Activated T-cell treated with anti-CD3 and anti-CD28 coated beads, Interleukin-2, amount 50 U/mL, for 4 hours (primary cell): ENCODE data around the gene BCORL1. TPM values are rescaled to one million over a fixed set of nuclear protein-coding genes. Genes with fewer than 3 reads are reported as not detected.
A peak's percentile ranks its signal among the peaks of the same experiment; 100 is the strongest.

ENCODE experiments used
- ATAC-seq, 2 donors: fragments of 200-7000 bp; cut with Tn5 transposase; one replicate each; pipeline ENCODE4 v1.10.0; 2021
- DNase-seq: peaks from one replicate; pipeline ENCODE4 v3.0.0-alpha.2; 2020
- H3K27me3 Mint-ChIP-seq: one replicate; pipeline ENCODE4 v1.8.0; 2021; ENCODE audit warnings: low read depth, mixed read lengths
- H3K36me3 Mint-ChIP-seq: one replicate; pipeline ENCODE4 v1.8.0; 2022; ENCODE audit warnings: mixed read lengths; ENCODE audit not compliant: insufficient read depth
- H3K4me1 Mint-ChIP-seq: one replicate; pipeline ENCODE4 v1.8.0; 2021; ENCODE audit warnings: low read depth, mixed read lengths
- H3K4me3 Mint-ChIP-seq: one replicate; pipeline ENCODE4 v1.8.0; 2021; ENCODE audit warnings: mild to moderate bottlenecking, moderate library complexity, mixed read lengths
- H3K9me3 Mint-ChIP-seq: one replicate; pipeline ENCODE4 v1.8.0; 2021; ENCODE audit warnings: mixed read lengths
- total RNA-seq, 3 donors: library from RNA; stranded (reverse); gene quantifications; one replicate each; pipeline ENCODE4 v1.2.1, GENCODE V29; 2021

BCORL1 gene
- total RNA-seq, 3 donors from 2014 or later, result 7.9 to 9.0 (median 8.8) TPM

GRCh38 chrX:129980540-129981199 lies 1.8 kb upstream of the BCORL1 start:
- H3K27me3 Mint-ChIP-seq, result no peaks in the 10 kb centered on the region
- ATAC-seq (no peak), DNase-seq (no peak)
- no peaks in the 10 kb centered on the region for H3K9me3 Mint-ChIP-seq
- H3K4me1 Mint-ChIP-seq, result peaks cover 12% of the 10 kb centered on the region
- H3K4me3 Mint-ChIP-seq, result peak overlapping the region; percentile 79
- H3K36me3 Mint-ChIP-seq, result no peaks in the 10 kb centered on the region

GRCh38 chrX:129981200-129981553 lies 1.3 kb upstream of the BCORL1 start:
- Mint-ChIP-seq H3K4me3 (peak overlapping the region; percentile 79), H3K4me1 (peaks cover 12% of the 10 kb centered on the region), H3K36me3 (no peaks in the 10 kb centered on the region), H3K9me3 (no peaks in the 10 kb centered on the region), H3K27me3 (no peaks in the 10 kb centered on the region)
- no peak for DNase-seq
- no peak for ATAC-seq

- no peak for ATAC-seq
- peak overlapping the region; percentile 79 for H3K4me3 Mint-ChIP-seq
Observed at GRCh38 chrX:129981752-129982299, 609 bp upstream of the BCORL1 start.

GRCh38 chrX:129983575-129984110 lies 1.2 kb downstream of the BCORL1 start:
- Mint-ChIP-seq H3K9me3 (no peaks in the 10 kb centered on the region), H3K4me1 (peaks cover 19% of the 10 kb centered on the region), H3K36me3 (no peaks in the 10 kb centered on the region), H3K27me3 (no peaks in the 10 kb centered on the region), H3K4me3 (no peak overlapping the region)
- DNase-seq (no peak), ATAC-seq (no peak)

More at GRCh38 chrX:129981752-129982299, 609 bp upstream of the BCORL1 start:
- Mint-ChIP-seq H3K27me3 (no peaks in the 10 kb centered on the region), H3K36me3 (no peaks in the 10 kb centered on the region), H3K4me1 (peaks cover 14% of the 10 kb centered on the region), H3K9me3 (no peaks in the 10 kb centered on the region)
- no peak for DNase-seq

- Mint-ChIP-seq H3K9me3 (no peaks in the 10 kb centered on the region), H3K36me3 (no peaks in the 10 kb centered on the region), H3K4me3 (peak overlapping the region; percentile 81), H3K4me1 (peaks cover 19% of the 10 kb centered on the region), H3K27me3 (no peaks in the 10 kb centered on the region)
- peak; percentile 5 to 11 for ATAC-seq
- DNase-seq, result peak; percentile 15
Observed at GRCh38 chrX:129984111-129984958, 1.9 kb downstream of the BCORL1 start.

GRCh38 chrX:129987871-129988270 lies 5.4 kb downstream of the BCORL1 start:
- no peaks in the 10 kb centered on the region for H3K27me3 Mint-ChIP-seq
- H3K4me3 Mint-ChIP-seq, result no peak overlapping the region

GRCh38 chrX:129992181-129992580 lies 9.7 kb downstream of the BCORL1 start:
- Mint-ChIP-seq H3K4me1 (peaks cover 5% of the 10 kb centered on the region), H3K27me3 (no peaks in the 10 kb centered on the region), H3K4me3 (no peak overlapping the region), H3K9me3 (no peaks in the 10 kb centered on the region), H3K36me3 (no peaks in the 10 kb centered on the region)
- ATAC-seq, result no peak
- no peak for DNase-seq

More at GRCh38 chrX:129987871-129988270, 5.4 kb downstream of the BCORL1 start:
- peaks cover 19% of the 10 kb centered on the region for H3K4me1 Mint-ChIP-seq
- ATAC-seq (no peak), DNase-seq (no peak)
- H3K9me3 Mint-ChIP-seq, result no peaks in the 10 kb centered on the region
- no peaks in the 10 kb centered on the region for H3K36me3 Mint-ChIP-seq

GRCh38 chrX:129996120-129996519 lies 13.7 kb downstream of the BCORL1 start:
- peaks cover 1% of the 10 kb centered on the region for H3K4me1 Mint-ChIP-seq
- H3K27me3 Mint-ChIP-seq, result no peaks in the 10 kb centered on the region
- DNase-seq (no peak), ATAC-seq (no peak)
- no peaks in the 10 kb centered on the region for H3K9me3 Mint-ChIP-seq
- H3K36me3 Mint-ChIP-seq, result no peaks in the 10 kb centered on the region
- no peak overlapping the region for H3K4me3 Mint-ChIP-seq

GRCh38 chrX:129997086-129997485 lies 14.7 kb downstream of the BCORL1 start:
- Mint-ChIP-seq H3K9me3 (no peaks in the 10 kb centered on the region), H3K4me3 (no peak overlapping the region), H3K36me3 (no peaks in the 10 kb centered on the region), H3K4me1 (peaks cover 6% of the 10 kb centered on the region), H3K27me3 (no peaks in the 10 kb centered on the region)
- DNase-seq (no peak), ATAC-seq (no peak)

GRCh38 chrX:129998021-129998420 lies 15.6 kb downstream of the BCORL1 start:
- ATAC-seq (no peak), DNase-seq (no peak)
- Mint-ChIP-seq H3K9me3 (no peaks in the 10 kb centered on the region), H3K4me3 (no peak overlapping the region), H3K27me3 (no peaks in the 10 kb centered on the region), H3K4me1 (peaks cover 6% of the 10 kb centered on the region), H3K36me3 (no peaks in the 10 kb centered on the region)

- Mint-ChIP-seq H3K36me3 (peaks cover 7% of the 10 kb centered on the region), H3K4me1 (peaks cover 5% of the 10 kb centered on the region), H3K9me3 (no peaks in the 10 kb centered on the region), H3K27me3 (no peaks in the 10 kb centered on the region), H3K4me3 (no peak overlapping the region)
- ATAC-seq (no peak), DNase-seq (no peak)
Observed at GRCh38 chrX:130001893-130002292, 19.5 kb downstream of the BCORL1 start.

- DNase-seq (no peak), ATAC-seq (no peak)
- H3K9me3 Mint-ChIP-seq, result no peaks in the 10 kb centered on the region
- no peak overlapping the region for H3K4me3 Mint-ChIP-seq
- peaks cover 4% of the 10 kb centered on the region for H3K4me1 Mint-ChIP-seq
- no peaks in the 10 kb centered on the region for H3K27me3 Mint-ChIP-seq
- peaks cover 8% of the 10 kb centered on the region for H3K36me3 Mint-ChIP-seq
Observed at GRCh38 chrX:130002541-130002940, 20.1 kb downstream of the BCORL1 start.

- Mint-ChIP-seq H3K9me3 (no peaks in the 10 kb centered on the region), H3K4me3 (no peak overlapping the region), H3K36me3 (peaks cover 8% of the 10 kb centered on the region), H3K27me3 (no peaks in the 10 kb centered on the region), H3K4me1 (peaks cover 4% of the 10 kb centered on the region)
- no peak for DNase-seq
- no peak for ATAC-seq
Observed at GRCh38 chrX:130005089-130005807, 22.8 kb downstream of the BCORL1 start.

- H3K36me3 Mint-ChIP-seq, result peaks cover 11% of the 10 kb centered on the region
- no peak overlapping the region for H3K4me3 Mint-ChIP-seq
- ATAC-seq (no peak), DNase-seq (no peak)
- no peaks in the 10 kb centered on the region for H3K9me3 Mint-ChIP-seq
- H3K27me3 Mint-ChIP-seq, result no peaks in the 10 kb centered on the region
- no peaks in the 10 kb centered on the region for H3K4me1 Mint-ChIP-seq
Observed at GRCh38 chrX:130009658-130010223, 27.3 kb downstream of the BCORL1 start.
